ENCODE results near the gene KIF17.
"Not testable (repeated sequence)": the region's sequence is repeated elsewhere in the genome, so short reads cannot be mapped to it uniquely, and the experiment has no call there.

Gene KIF17

DNA sequence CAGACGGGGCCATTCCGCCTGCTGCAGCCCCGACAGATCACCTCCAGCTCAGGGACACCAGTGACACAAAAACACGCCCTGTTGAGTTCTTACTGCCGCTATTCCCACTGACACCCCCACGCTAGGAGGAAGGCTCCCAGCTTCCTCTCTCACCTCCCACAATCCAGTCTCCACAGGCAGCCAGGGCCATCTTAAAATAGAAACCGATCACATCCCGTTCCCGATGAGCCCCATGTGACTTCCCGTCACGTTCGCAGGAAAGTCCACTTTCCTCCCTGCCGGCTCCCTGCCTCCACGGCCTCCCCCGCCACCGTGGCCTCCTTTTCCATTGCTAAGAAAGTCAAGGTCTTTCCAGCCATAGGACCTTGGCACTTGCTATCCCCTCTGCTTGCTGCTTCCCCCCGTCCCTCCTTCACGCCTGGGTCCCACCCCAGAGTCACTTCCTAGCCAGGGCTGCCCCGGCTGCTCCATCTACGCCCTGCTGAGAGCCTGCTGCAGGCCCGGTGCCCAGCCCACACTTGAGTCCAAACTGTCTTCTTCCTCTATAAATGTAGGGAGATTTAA is 32.6 kb downstream of the KIF17 start:
- no peak for DNase-seq

DNA sequence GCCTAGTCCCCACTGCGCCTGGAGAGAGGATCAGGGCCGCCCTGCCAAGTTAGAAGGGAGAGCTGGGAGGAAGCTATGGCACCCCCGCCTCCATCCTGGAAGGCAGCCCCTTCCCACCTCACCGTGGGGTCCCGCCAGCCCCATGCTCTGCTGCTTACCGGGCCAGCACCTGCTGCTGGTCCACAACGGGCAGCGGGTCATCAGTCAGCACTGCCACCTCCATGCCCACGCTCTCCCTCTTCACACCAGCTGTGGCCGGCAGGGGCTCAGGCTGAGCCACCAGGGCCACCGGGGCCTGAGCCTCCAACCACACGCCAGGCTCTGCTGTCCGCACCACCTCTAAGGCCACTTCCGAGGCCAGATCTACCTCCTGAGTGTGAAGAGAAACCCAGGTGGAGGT is 33.2 kb downstream of the KIF17 start:
- no peak for DNase-seq

DNA sequence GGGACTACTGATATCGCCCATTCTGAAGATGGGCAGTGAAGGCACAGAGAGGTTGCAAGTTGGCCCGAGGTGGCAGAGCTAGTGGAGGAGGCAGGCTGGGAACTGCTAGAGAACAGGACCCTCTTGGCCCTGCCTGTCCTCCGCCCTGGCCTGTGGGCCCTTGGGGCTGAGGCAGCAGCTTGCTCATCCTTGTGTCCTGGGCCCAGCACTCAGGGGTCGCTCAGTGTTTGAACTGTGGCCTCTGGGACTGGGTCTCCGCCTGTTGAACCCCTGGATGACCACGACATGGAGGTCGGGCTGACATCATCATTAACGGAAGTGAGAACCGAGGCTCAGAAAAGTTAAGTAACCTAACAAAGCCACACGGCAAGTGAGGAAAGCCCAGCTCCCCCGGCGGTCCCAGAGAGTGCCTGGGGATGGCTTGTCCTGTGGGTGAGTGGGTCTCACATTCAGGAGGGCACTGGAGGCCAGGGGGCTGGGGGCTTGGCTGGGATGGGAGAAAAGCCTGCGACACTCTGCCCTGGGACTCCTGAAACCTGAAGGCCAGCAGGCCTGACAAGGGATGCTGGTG is 33.7 kb downstream of the KIF17 start:
- no peak for DNase-seq

DNA sequence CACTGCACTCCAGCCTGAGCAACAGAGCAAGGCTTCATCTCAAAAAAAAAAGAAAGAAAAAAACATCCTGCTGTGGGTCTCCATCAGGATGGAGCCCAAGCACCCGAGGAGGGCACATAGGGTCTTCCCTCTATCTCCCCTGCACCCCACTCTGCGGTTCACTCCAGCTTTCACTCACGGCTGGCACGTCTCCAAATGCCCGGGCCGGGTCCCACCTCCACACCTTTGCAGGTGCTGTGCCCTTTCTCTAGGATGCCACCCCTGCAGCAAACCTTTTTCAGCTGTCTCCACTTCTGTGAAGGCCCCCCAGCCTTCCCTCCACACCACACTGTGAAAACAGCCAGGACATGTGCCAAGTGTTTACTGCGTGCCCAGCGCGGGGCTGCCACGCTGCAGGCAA is 34.2 kb downstream of the KIF17 start:
- DNase-seq: no peak

DNA sequence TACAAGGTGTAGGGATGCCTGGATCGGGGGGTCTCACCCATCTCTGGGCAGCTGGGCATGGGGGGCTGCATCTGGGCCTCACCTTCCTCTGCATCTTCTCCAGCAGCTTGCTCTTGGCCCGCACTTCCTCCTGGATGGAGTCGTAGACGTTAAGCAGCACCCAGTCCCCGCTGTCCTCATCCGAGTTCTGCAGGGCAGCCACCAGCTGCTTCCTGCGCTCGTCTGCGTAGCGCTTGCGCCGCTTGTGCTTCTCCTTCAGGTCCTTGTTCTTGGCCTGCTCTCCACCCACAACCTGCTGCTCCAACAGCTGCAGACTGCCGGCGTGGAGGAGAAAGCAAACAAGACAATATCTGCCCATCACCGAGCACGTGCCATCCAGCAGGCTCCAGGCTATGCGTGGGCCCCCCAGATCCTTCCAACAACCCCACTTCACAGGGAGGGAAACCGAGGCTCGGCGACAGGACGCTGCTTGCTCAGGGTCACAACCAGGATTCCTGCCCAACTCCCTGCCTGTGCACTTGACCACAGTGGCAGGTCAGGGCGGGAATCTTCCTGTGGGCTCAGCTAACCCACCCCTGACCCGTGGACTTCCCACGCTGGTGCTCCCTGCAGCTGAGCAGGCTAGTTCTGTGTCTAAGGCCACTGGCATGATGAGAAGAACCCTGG is 35.1 kb downstream of the KIF17 start:
- DNase-seq: no peak

DNA sequence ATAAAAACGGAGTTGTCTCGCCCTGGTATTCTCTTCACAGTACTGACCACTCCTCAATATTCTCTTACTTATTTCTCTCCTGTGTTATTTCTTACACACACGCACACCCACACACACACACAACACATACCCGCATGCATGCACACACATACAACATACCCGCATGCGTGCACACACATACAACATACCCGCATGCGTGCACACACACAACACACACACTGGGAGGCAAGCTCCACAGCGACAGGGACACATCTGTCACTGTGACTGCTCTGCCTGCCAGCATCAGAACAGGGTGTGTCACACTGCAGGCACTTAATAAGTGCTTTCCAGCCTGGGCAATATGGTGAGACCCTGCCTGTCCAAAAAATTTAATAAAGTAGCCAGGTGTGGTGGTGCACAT is 35.8 kb downstream of the KIF17 start:
- DNase-seq: no peak

DNA sequence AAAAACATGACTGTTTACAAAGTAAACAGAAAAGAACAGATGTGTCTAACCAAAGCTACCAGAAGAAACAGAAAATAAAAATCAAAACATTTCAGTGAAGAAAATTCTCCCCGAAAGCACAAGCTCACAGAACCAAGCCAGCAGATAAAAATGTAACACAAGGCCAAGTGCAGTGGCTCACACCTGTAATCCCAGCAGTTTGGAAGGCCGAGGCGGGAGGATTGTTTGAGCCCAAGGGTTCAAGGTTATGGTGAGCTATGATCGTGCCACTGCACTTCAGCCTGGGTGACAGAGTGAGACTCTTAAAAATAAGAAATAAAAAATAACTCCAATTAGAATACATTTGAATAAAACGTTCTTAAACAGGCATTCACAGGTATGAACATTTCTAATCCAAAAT is 37.5 kb downstream of the KIF17 start:
- DNase-seq: no peak

DNA sequence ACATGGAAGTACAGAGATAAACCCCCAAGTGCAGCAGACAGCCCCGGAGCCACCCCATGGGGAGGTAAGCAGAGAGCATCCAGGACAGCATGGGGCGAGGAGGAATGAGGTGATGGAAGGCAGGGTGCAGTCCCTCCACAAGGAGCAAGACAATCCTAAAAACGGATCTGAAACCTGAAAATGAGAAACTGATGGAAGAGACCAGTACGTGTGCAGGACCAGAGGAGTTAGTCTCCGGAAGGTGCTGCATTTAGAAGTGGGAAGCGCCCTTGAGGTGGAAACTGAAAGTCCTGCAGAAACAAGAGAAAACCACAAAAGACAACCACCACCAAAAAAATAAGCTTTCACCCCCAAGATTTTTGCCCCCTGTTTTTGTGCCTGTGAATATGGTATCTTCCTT is 39.2 kb downstream of the KIF17 start:
- no peak for DNase-seq

DNA sequence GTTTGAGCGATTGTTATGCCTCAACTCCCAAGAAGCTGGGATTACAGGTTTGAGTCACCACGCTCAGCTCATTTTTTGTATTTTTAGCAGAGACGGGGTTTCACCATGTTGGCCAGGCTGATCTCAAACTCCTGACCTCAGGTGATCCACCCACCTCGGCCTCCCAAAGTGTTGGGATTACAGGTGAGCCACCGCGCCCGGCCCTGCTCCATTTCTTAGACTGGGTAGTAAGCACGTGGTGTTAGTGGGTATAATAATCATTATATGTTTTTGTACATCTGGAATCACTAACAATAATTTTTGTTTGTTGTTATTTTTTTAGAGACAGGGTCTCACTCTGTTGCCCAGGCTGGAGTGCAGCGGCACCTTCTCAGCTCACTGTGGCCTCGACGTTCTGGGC is 44.2 kb downstream of the KIF17 start:
- not testable (repeated sequence) for DNase-seq

DNA sequence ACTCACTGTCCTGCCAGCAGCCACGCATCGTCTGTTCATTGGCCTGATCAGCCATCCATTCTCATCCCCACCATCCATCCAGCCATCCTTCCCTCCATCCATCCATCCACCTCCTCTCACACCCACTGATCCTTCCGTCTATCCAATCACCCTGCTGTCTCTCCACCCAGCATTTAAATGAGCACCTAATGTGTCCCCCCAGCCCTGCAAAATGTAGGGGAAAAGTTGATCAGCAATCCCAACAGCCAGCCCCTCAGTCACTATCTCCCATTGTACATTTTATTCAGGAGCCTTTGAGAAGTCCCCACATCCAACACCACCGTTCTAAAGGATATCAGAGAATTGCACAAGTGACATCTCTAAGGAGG is 45.6 kb downstream of the KIF17 start:
- no peak for DNase-seq

DNA sequence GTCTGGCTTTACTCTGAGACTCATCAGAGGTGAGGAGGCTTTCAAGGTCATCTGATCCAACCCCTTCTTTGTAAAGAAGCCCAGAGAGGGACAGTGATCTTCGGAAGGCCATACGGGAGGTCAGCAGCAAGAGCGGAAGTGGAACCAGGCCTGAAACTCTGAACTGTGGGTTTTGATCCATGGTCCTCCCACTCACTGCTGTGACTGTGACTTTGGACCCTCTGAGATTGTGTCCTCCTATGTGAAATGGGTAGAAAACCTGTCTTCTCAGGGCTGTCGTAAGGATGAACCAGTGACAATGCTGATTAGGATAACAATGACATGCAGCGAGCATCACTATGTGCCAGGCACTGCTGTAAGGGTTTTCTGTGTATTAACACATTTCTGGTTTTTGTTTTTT is 46.9 kb downstream of the KIF17 start:
- DNase-seq: no peak

DNA sequence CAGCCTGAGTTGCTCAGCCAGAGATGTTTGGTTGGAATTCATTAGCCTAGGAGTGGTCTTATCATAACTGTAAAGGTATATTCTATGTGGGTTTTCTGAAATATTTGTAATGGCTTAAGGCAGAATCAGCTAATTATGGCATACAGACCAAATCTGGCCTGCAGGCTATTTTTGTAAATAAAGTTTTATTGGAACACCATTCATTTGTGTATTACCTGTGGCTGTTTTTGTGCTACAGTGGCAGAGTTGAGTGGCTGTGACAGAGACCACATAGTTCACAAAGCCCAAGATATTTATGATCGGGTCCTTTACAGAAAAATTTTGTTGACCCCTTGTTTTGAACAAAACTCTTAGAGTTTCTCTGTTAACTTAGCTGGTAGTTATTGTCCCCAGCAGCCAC is 49.2 kb downstream of the KIF17 start:
- DNase-seq: no peak

DNA sequence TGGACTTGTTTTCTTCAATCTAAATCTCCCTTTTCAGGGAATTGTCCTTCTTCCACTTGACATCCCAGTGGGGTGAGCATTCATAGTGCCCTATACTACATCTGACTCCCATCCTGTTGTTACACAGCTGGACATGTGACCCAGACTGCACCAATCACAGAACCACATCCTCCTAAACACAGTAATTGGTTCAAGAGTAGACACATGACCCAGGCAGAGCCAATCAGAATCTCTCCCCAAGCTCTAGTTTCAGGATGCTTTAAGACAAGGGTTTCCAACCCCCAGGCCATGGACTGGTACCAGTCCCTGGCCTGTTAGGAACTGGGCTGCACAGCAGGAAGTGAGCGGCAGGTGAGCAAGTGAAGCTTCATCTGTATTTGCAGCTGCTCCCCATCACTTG is 51.0 kb downstream of the KIF17 start:
- peak; percentile 21 for DNase-seq

DNA sequence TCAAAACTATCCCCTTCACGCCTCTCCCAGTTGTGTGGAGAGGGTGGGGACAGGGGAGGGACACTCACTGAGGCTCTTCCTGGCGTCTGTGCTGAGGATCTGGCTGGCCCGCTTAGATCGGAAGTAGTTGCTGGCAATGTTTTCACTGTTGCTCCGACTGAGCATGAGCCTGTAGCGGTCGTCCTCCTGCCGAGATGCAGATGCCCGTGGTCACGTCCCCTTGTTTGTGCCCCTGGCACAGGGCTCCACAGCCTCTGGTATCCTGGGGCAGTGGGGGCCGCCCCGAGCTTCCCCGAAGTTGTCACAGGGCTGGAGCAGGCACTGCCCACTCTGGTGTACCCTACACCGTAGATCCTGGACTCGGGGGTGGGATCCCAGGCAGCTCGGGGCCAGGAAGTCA is 51.7 kb downstream of the KIF17 start:
- no peak for DNase-seq

DNA sequence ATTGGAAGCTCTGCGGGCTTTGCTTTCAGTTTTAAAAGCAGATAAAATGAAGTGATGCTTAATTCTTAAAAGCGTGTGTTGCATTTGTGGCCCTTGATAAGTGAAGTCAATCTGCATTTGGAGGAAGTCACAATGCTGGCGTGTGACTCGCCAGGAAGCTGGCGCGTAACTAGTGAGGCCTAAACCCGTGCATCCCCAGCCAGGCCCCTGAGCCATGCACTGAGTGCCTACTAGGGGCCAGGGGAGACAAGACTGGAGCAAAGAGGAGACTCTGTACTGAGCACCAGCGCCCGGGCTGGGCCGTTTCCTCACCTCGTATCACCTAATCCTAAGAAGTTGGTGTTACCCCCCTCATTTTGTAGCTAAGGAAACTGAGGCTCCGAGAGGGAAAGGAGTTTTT is 52.1 kb downstream of the KIF17 start:
- DNase-seq: no peak

DNA sequence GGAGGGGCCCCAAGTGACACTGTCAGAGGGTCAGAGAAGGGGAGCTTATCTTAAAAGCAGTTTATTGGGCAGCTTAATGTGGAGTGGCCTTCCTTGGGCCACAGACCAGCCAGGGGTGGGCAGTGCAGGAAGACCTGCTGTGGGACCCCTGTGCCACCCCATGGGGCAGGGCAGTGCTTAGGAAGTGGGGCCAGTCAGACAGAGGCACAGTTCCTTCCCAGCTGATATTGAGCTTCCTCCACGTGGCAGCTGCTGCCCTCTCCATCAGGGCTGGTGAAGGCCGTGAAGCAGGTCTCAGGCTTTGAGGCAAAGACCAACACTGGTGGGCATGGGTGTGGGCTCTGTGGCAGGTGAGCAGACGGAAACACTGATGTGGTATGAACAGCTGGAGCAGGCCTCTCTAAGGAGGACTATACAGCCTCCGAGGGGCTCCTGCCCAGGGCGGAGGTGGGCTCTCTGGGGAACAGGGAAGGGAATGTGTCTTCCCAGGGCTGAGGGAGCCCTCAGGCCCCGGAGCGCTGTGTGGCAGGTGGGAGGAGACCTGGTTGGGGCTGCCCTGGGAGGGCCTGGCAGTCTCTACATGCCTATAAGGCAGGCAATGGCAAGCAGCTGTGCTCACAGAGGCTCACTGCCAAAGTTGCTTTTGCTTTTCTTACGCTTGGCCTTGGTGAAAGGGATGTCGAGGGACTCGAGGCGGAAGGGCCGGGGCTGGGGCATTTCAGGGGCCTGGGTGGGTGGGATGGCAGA is 53.7 kb downstream of the KIF17 start:
- DNase-seq: no peak

DNA sequence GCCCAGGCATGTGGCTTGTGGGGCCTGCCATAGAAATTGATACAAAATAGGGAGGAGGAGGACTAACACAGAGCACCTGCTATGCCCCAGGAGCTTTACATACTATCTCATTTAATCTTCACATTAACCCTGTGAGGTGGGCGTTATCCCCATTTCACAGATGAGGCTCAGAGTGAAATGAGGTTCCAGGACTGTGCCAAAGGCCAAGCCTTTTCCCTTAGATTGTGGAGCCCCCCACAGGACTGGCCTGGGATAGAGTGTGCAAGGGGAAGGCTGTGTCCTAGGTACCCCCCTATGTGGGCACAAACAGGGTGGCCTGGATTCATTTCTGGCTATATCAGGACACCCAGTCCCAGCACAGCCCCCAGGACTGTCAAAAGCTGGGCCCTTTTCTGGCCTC is 54.4 kb downstream of the KIF17 start:
- DNase-seq: no peak

DNA sequence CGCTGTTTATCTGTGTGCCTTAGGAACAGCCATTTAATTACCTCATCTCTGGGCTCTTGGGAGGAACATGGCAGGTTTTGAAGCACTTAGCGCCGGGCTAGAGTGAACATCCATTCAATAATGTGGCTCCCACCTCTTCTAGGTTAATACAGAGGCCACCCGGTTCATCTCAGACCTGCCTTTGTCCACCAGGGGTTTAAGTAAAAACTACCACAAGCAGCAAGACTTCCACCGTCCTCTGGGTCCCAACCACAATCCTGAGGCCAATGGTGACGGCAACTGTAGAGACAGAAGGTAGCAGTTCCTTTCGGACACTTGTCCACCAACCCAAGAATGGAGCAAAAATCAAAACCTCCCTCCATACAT is 55.7 kb downstream of the KIF17 start:
- no peak for DNase-seq

DNA sequence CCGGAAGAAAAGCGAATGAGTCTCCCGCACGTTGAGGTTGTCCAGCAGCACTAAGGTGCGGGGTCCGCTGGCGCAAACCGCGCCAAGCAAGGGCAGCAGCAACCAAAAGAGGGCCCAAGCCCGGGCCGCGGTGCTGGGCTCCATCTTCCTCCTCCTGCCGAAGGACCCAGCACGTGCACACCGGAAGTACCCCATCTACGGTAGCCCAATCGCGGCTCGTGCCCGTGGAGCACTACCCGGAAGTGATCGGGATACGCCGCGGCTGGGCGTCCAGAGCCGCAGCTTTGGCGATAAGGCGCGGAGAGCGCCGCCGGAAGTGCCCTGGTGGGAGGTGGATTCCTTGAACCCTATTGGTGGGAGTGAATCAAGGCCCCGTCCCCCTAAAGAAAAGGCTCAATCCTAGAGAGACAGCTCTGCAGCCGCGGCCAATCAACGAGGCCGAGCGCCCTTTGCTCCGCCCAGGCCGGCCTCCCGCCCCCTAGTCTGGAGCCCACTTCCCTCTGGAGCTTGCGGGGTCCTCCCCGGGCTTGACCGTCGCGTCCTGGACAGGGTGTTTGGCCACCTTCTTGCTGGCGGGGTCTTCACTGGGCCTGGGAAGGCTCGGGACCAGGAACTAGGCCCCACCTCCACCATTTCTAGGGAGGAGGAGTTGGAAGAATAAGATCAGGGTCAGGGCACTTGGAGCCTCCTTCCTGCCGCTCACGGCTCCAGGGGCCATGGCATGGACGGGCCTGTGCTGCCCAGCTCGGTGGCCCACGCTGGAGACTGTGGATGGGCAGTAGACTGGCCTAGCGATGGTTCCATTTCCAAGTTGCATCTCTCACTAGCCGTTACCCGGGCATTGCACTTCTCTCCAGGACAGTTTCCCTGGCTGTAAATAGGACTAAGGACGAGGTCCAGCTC is 56.3 kb downstream of the KIF17 start, which contains the start of gene DDOST:
Gene DDOST, minus strand, starts transcription at position 163 of the 903 bp plus-strand sequence. Its CDS starts 19 bp downstream, at position 144.
- DNase-seq: peak; percentile 98

DNA sequence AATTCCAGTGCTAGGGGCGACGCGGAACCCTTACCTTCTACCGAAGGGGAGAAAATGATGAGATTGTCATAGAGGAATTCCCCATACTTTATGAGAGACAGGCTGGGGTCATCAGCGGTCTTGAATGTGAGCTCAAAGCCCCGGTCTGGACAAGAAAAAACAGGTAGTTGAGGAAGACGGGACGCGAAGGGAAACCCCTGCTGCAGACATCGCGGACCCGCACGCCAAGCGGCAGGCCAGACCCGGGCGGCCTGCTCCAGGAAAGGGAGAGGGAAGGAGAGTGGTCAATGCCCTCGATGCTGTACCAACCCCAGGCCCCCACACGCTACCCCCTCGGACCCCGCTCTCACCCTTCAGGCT is 57.0 kb downstream of the KIF17 start:
- DNase-seq: no peak

DNA sequence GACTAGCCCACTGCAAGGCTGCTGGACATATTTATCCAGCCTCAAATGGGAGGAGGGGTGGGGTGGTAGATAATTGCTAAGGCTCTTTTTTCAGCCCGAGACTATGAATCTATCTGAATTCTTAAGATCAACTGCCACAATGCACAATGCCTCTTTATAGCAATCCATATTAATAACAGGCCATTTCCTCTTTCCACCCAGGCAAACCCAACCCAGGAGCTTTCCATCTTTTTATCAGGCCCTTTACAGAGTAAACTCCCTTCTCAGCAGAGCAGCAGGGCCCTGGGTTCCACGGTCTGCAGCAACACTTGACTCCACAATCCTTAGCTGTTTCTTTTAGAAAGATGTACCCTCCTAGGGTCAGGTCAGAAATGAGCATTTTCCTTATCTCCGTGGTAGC is 57.4 kb downstream of the KIF17 start:
- no peak for DNase-seq

DNA sequence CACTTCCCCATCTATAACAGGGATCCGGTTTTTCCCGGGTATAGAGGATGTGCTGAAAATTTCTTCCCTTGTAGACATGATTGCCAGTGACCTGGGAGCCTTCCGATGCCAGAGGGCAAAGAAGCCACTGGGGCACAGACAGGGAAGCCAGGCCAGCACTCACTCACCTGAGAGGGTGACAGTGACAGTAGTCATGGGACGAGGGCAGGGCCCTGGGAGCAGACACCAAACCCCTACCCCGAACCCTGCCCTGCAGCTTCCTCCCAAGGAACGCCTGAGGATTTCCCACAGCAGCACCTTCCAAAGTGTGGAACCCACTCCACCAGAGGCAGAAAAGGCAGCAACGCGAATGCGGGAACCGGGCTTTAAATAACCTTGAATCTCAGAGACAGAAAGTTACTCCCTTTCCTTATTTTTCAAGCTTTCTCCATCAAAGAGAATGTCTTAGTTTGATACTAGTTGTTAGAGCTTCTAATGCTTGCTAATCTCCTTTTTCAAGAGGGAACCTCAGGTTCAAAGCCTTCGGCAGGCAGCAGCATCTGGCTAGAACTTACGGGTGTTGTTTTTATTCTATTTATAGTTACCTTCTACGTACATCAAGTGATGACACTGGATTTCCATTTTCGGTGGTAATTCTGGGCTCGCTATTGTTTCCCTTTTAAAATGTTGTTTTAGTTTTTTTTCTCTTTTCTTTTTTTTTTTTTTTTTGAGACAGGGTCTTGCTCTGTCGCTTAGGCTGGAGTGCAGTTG is 59.5 kb downstream of the KIF17 start:
- no peak for DNase-seq

DNA sequence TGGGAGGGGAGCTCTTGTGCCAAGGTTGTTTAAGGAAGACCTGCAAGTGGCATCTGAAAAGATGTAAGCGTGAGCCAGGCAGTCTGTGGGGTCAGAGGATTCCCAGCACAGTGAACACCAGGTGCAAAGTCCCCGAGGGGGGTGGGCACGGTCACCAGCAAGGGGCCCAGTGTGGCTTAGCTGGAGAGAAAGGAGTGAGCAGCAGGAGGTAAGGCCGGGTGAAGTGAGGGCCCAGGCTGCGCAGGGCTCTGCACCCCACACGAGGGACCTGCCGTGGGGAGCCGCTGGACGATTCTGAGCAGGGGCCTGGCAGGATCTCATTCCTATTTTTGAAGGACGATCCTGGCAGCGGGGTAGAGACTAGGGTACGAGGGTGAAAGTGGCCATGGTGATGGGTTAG is 60.8 kb downstream of the KIF17 start:
- no peak for DNase-seq

Measured in fibroblast of skin of right quadriceps (primary cell).